ENCODE results near the gene KIF25. TPM values are rescaled to one million over a fixed set of nuclear protein-coding genes. Genes with fewer than 3 reads are reported as not detected.

The KIF25 gene
- total RNA-seq, 1 experiment from 2014 or later: 0.59 TPM

DNA sequence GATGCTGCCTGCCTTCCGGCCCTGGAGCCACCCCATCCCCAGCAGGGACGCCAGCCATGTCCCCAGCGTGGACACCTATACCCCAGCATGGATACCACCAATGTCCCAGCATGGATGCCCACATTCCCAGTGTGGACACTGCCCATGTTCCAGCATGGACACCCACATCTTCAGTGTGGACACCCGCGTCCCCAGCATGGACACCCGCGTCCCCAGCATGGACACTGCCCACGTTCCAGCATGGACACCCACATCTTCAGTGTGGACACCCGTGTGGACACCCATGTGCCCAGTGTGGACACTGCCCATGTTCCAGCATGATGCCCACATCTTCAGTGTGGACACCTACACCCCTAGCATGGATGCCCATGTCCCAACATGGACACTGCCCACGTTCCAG is 88.6 kb downstream of the KIF25 start:
- Histone ChIP-seq H2BK5ac (ENCODE audit: insufficient read length, low read length) (no peak overlapping the region), H3K27me3 (ENCODE audit: insufficient read depth, low read length) (no peaks in the 10 kb centered on the region), H3K56ac (ENCODE audit: insufficient read length, low read depth, low read length) (no peak overlapping the region), H4K20me1 (ENCODE audit: control insufficient read depth, insufficient read depth, insufficient read length) (no peaks in the 10 kb centered on the region), H2AK5ac (ENCODE audit: insufficient read length, low read length) (no peak overlapping the region), H3K79me2 (ENCODE audit: insufficient read depth, low read length) (no peaks in the 10 kb centered on the region), H3T11ph (ENCODE audit: low read length) (no peak overlapping the region), H3K9me3 (ENCODE audit: control insufficient read depth, low read depth, low read length) (no peaks in the 10 kb centered on the region), H4K5ac (ENCODE audit: insufficient read length, low read depth, low read length) (no peak overlapping the region), H3K23me2 (ENCODE audit: insufficient read length, low read depth, low read length, poor library complexity, severe bottlenecking) (no peaks in the 10 kb centered on the region), H4K91ac (ENCODE audit: insufficient read length, low read depth, low read length) (no peak overlapping the region), H3K4me2 (ENCODE audit: insufficient read depth, insufficient read length, low read length) (no peak overlapping the region), H3K79me1 (ENCODE audit: insufficient read depth, low read depth, low read length, poor library complexity, severe bottlenecking) (no peaks in the 10 kb centered on the region), H3K23ac (ENCODE audit: insufficient read length, low read depth, low read length) (no peak overlapping the region), H2BK120ac (ENCODE audit: low read depth, low read length, poor library complexity, severe bottlenecking) (no peak overlapping the region), H2AFZ (ENCODE audit: low read length) (no peak overlapping the region), H3K14ac (ENCODE audit: insufficient read depth, low read length) (no peak overlapping the region), H4K8ac (replicated peaks; ENCODE audit: insufficient read length, low read depth, low read length) (no peak overlapping the region), H3K4ac (ENCODE audit: low read depth, low read length) (no peak overlapping the region), H3K27ac (ENCODE audit: insufficient read length, low read depth, low read length) (no peak overlapping the region), H2BK12ac (ENCODE audit: insufficient read length, low read depth, low read length) (no peak overlapping the region), H3K18ac (ENCODE audit: insufficient read length, low read depth, low read length) (no peak overlapping the region), H3K9ac (ENCODE audit: extremely low read depth, insufficient read length, low read length) (no peak overlapping the region), H2BK15ac (ENCODE audit: low read depth, low read length) (no peak overlapping the region), H2BK20ac (ENCODE audit: low read depth, low read length, poor library complexity, severe bottlenecking) (no peak overlapping the region), H3K4me1 (ENCODE audit: insufficient read depth, low read length) (no peaks in the 10 kb centered on the region)
- Mint-ChIP-seq H3K4me1 (peaks cover 19 to 57% of the 10 kb centered on the region in 2 experiments), H3K27ac (no peak overlapping the region), H3K36me3 (ENCODE audit: insufficient read depth in 1 of 3, low read depth in 3 of 3) (no peaks in the 10 kb centered on the region), H3K9me3 (no peaks in the 10 kb centered on the region), H3K4me3 (no peak overlapping the region), H3K27me3 (ENCODE audit: low read depth) (peaks cover 6% of the 10 kb centered on the region; the same call in 1 of the 2 replicates)
- DNase-seq: no peak
- no CpG with 5 or more reads among the region's 10 CpGs for WGBS (ENCODE audit: extremely low coverage, insufficient read length, low lambda C conversion rate)
- TF ChIP-seq, protein P1, sequence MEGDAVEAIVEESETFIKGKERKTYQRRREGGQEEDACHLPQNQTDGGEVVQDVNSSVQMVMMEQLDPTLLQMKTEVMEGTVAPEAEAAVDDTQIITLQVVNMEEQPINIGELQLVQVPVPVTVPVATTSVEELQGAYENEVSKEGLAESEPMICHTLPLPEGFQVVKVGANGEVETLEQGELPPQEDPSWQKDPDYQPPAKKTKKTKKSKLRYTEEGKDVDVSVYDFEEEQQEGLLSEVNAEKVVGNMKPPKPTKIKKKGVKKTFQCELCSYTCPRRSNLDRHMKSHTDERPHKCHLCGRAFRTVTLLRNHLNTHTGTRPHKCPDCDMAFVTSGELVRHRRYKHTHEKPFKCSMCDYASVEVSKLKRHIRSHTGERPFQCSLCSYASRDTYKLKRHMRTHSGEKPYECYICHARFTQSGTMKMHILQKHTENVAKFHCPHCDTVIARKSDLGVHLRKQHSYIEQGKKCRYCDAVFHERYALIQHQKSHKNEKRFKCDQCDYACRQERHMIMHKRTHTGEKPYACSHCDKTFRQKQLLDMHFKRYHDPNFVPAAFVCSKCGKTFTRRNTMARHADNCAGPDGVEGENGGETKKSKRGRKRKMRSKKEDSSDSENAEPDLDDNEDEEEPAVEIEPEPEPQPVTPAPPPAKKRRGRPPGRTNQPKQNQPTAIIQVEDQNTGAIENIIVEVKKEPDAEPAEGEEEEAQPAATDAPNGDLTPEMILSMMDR (conservative IDR thresholded peaks at IDR 0.05): no peak

Data from H9 (cell line).